HG02588 (cell line): ENCODE data around the gene STXBP6.

Source experiments
- ATAC-seq: cut with Tn5 transposase; IDR thresholded peaks from one replicate; pipeline ENCODE4 v1.9.1; 2021; ENCODE audit warnings: mild to moderate bottlenecking, moderate library complexity; ENCODE audit not compliant: unreplicated experiment

Gene STXBP6

DNA sequence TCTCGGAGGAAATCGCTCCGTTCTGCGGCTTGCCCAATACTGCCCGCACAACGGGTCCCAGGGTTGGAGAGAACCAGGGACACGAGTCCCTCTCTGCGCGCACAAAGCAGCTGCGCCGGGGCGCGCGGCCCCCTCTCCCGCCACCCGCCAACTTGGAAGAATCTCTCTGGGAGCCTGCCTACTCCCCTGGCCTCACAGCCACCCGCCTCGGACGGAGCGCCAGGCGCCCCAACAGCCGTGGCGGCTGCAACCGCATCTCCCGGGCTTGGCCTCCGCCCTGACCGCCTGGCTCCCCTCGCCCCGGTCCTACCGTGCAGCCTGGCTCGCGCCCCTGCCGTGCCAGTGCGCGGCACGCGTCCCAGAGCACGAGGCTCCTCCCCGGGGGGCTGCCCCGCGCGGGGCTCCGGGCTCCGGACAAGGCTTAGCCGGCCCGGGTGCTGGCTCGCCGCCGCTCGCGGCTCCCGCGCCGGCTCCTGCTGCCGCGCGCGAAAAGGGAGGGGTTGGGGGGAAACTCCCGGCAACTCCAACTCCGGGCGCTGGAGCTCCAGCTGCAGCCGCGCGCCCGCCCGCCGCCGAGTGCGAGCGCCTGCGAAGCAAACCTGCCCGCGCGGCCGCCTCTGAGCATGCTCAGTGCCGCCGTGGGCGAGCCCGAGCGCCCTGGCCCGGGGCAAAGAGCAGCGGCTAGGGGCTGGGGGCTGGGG lies at the start of gene STXBP6:
STXBP6 (minus strand) TSS at position 580 of the 701 bp plus-strand sequence. CDS start 75,329 bp downstream, outside the sequence.
- ATAC-seq, result peak; percentile 63

DNA sequence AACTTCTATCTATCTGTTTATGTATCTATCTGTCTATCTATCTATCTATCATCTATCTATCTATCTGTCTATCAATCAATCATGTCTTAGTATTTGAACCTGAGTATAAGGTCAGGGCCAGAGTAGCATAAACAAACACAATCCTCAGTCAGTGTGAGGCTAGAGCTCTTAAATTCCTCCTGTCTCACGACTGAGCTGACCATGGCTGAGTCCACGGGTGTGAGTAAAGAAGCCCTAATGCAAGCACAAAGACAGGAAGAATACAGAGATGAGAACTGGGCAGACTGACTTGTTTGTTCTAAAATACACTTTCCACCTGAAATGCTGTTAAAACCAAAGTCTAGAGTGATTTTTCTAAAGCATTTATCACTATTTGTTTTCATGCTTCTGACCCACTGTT lies 47.2 kb upstream of the STXBP6 start:
- no peak for ATAC-seq

DNA sequence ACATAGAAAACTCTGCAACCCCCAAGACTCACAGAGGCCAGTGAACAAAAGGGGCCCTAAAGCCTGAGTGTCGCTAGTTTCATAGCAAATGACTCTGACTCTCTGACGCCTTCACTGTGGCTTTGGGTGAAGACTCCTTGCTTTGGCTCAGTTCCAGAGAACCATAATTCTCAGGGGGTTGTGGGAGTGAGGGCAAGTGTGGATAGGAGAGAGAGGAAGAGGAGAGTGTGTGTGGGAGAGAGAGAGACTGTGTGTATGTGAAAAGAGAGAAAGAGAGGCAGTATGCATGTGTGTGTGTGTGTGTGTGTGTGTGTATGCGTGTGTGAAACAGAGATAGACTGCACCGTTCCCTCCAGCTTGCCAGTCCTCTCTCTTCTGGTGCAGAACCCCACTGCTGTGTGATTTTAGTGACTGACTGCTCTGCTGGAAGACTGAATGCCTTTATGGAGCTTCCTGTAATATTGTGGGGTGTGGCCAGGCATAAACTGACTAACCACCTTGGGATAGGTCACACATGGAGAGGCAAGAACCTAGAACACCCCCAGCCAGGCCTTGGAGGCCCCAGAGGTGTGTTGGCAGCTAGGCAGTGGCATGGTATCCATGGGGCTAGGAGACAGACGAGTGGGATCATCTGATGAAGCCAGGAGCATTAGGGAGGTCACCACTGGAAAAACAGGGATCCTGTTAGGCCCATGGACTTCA lies 45.9 kb upstream of the STXBP6 start:
- no peak for ATAC-seq

DNA sequence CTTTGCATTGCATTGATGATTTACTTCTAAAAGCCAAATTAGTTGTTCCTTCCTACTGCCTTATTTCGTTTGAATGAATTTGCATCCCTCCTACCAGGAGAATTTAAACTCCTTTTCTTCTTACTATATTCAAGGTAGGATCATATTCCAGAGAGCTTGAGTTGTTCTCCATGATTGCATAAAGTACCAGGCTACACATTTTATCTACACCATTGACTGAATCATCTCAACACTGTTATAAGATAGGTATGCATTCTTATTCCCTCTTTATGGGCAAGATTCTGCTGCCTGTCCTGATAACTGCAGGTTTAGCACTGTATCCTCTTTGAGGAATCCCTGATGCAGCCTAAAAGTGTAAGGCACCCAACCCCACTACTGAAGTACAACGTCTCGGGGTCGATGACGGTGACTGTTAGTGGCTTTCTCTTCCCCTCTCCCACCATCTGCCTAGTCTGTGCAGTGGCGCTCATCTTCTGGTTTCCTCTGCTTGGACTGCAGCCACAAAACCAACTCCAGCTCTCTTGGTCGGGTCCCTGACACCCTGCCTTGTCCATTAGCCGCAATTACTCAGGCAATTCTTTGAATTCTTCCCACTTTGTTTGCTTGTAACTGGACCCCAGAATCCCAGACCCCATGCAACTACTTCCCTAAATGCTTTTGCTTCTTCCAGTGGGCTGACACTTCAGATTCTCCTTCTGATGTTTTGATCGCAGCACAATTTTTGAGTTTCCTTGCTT lies 44.4 kb upstream of the STXBP6 start:
- no peak for ATAC-seq

DNA sequence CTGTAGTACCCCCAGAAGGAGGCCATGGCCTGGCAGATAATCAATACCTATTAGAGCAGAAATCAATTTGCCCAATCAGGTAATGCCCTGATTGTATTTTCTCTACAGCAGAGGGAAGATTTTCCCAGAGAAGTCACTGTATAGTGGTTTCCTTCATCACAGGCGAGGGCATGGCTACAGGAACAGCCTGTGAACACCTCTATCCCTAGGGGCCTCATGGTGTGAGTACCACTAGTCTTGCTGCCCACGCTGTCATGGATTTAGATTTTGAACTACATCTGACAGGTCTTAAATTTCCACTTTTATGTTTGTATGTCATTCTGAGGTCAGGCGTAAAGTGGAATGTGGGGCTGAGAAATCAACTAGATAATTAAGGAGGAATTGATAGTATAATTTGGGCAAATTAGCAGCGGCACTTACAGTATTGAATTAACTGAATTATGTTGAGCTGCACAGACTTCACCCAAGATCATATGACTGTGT lies 42.4 kb upstream of the STXBP6 start:
- no peak for ATAC-seq

DNA sequence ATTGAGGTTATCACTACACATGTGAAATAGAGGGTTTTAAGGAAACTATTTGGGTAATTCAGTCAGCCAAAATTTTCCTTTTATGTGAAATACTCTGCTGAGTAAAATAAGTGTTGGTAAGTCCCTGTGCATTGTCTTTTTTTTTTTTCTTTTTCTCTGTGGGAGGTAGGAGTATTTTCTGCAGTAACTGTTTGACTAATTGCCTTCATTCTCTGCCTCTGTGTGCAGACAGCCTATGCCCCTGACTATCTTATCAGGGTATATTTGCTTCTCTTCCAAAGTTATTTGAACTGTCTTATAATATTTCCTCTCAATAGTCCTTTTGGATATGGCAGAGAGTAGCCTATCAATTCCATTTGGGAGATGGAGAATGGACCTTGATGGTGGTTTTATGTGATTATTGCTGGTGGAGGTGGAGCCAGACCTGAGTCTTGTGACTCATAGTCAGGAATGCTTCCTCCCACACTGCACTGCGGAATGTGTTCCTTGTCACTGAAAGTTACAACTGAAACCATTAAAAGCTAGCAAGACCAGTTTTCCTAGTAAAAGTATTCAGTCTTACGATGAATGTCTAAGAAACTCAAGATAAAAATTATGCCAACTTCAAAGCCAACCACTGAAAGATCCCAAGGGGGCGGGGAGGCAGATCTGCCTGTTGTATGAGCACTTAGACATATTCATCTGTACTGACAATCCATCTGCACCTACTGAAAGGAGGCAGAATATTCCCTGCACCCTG lies 40.9 kb upstream of the STXBP6 start:
- no peak for ATAC-seq

DNA sequence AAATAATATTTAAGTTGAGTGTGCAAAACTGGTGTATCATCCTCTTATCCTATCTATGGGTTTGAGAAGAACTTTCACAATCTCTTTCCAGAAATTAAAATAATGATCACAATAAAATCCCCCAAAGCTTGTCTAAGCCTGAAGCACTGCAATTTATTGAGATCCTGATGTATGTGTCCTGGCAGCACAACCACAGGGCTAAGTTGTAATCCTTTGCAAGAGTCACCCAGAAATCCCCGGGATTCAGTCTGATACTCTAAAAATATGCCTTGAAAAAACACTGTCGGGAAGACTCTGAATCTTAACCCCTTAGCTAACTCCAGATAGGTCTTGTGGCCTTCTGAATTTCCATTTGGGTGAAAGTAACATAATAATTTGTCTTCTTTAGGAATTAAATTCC lies 40.3 kb upstream of the STXBP6 start:
- no peak for ATAC-seq

DNA sequence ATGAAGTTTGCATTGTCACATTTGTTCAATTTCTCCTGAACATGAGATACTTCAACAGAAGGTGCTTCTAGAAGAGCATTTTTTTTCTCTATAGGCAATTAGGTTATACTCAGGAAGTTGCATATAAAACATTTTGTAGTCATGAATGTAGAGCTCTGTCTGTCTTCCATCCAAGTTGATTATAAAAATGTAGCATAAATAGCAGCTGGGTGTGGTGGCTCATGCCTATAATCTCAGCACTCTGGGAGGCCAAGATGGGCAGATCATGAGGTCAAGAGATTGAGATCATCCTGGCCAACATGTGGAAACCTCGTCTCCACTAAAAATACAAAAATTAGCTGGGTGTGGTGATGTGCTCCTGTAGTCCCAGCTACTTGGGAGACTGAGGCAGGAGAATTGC lies 39.5 kb upstream of the STXBP6 start:
- no peak for ATAC-seq

DNA sequence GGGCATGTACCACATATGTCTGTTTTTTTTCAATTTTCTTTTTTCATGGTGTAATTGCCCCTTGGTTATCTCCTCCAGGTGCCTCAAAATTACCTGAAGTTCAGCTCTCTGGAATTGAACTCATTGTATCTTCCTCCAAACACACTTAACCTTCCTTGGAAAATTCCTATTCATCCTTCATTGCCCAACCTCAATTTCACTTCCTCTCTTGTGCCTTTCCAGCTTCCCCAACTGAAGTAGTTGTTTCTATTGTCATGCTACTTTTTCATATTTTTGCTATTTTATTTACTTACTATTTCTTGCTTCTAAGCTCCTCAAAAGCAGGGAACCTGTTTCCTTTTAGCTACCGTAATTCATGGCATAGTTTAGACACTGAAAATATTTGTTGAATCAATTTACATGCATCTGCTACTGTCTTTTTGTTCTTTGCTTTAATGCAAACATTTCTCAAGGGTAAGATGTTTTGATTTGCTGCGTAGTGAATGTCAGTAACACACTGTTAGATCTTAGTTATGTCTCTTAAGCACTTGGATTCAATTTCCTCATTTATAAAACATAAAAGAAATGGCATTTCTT lies 37.0 kb upstream of the STXBP6 start:
- ATAC-seq, result no peak

DNA sequence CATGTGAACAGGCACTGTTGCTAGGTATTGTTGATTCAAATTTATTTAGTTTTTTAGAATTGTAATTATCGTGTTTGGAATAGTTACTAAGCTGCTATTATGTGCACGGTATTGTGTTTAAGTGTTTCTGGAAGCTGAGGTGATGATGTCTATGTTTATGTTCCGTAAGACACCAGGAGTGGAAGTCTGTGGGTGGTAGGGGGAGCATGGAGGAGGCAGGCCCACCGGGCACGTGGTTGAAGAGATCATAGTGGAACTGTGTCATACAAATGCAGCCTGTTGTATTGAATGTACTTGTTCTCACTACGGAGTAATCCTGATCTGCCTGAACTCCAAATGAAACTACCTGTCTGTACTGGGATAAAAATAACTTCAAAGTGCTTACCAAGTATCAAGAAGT lies 36.1 kb upstream of the STXBP6 start:
- ATAC-seq, result no peak

DNA sequence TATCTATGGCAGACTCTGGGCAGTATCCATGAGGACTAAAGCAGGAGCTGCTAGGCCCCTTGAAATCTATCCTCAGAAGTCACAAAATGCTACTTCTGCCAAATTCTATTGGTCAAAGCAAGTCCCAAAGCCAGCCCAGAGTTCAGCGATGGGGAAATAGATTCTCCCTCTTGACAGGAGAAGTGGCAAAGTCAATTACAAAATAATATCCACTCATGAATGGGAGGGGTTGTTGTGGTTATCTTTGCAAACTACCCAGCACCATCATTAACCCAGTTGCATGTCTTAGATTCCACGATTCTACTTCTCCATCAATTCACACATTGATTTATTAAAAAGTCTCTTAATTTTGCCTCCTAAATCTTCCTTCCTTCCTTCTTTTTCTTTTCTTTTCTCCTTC lies 30.7 kb upstream of the STXBP6 start:
- no peak for ATAC-seq

DNA sequence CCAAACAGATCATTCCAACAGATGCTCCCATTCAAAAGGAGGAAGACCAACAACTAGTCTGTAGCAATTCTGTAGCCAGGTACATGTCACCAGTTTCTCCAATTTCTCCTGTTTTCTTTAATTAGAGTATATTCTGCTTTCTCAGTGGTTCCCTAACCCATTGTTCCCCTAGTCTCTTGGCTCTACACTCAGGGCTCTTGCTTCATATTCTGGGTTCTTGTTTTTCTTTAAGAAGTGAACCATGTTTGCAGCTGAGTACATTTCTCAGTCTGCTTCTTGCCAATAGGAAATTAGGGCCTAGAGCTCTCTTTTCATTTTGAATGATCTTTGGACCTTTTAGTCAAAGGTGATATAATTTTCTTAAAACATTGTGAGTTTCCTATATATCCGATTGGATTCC lies 29.4 kb upstream of the STXBP6 start:
- ATAC-seq, result no peak

DNA sequence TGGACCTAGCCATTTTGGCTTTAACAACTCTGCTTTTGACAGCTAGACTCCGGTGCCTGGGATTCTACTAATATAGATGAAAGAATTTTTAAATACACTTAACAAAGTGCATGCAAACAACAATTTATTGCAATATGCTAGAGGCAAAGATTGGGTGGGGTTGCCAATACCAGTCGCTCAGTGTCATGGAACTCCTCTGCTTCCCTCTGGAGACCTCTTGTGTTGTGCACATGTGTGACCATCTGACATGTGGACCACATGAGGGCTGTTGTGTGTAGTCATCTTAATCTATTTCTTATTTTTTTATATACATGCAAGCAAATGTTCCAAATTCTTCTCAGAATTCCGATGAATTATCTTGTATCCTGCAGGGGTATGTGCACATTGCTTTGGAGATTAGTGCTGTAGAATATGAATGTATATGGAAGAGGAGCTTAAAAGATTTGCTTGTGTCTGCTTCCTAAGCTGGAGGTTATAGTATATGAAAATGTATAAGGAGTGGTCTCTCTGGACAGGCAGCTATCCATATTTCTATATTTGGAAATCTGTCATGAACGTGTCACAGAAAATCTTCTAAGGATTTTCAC lies 24.2 kb upstream of the STXBP6 start:
- no peak for ATAC-seq

DNA sequence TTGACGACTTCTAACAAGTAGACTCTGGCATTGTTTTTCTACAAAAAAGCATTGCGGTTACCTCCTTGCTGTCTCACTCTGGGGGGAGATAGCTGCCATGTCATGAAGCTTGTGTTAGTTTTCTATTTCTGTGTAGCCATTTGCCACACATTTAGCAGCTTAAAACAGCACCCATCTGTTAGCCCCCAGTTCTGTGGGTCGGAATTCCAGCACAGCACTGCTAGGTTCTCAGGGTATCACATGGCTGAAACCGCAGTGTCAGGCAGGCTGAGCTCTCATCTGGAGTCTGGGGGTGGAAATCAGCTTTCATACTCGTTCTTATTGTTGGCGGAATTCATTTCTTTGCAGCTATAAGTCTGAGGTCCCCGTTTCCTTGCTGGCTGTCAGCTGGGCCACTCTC lies 19.9 kb upstream of the STXBP6 start:
- ATAC-seq, result no peak

DNA sequence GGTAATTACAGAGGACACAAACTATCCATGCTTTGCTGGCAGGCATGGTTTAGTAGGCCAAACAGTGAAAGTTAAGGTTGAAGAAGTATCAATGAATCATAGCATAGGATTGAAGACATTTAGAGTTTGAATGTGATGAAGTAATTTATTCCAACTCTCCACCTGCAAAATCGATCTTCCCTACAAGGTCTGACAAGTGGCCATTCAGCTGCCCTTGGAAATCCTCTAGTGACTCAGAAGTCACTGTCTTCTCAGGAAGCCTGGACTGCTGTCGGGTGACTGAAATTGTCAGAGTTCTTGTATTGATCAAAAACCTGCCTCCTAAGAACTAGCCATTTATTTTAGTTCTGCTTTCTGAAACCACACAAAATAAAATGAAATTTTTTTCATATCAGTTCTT lies 17.7 kb upstream of the STXBP6 start:
- no peak for ATAC-seq

DNA sequence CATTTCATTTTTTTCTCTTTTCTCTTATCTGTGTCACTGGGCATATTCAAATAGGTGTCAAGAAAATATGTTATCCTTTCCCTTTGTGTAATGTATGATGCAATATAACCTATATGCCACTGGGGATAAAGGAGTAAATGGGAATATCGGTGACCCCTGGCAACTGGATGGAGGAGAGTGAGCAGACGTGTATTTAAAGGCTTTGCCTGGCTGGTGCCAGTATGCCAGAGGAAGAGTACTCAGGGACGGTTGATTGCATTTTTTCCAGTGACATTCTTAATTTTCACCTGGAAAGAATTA lies 12.0 kb upstream of the STXBP6 start:
- ATAC-seq, result no peak

DNA sequence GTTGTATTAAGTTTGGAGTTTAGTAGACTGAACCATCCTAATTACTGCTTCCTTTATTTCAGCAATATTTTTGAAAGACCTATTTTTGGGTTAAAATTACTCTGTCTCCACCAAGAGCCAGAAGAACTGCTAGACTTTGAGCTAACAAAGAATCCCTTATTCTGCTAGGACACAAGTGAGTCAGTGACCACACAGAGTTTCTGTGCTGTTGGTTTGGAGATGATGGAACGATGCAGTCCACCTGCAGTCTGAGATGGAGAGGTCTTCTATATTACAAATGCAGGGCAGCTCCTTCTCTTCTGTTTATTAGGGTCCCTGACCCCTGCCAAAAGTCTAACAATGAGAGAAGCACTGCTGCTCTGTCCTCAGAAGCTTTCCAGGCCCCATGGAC lies 6.7 kb upstream of the STXBP6 start:
- ATAC-seq, result no peak

DNA sequence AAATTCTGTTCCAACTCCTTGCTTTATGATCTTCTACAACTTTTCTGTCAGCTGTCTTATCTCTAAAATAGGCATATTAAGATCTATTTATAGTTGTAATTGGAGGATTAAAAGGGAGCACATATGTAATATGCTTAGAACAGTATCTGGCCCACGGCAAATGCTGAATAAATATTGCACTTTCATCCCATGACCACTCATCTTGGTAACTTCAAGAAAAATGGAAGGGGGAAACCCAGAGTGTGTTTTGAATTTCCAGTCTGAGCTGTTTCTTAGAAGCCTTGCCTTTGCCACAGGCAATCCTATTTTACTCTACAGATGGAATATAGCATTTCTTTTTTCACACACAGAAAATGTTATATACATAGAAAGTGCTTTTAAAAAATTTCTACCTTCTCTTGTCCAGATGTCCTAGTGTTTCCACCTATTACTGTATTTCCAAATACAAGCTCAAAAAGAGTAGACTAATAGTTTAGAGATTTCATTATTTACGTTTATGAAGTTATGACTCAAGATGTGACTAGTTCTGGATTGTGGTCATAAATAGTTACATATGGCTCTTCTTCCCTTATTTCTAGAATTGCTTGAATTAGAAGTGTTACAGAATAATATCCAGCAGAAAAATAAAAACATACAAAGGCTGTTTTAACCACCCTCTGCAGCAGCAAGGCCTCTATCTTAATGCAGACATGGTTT lies 6.2 kb upstream of the STXBP6 start:
- no peak for ATAC-seq

DNA sequence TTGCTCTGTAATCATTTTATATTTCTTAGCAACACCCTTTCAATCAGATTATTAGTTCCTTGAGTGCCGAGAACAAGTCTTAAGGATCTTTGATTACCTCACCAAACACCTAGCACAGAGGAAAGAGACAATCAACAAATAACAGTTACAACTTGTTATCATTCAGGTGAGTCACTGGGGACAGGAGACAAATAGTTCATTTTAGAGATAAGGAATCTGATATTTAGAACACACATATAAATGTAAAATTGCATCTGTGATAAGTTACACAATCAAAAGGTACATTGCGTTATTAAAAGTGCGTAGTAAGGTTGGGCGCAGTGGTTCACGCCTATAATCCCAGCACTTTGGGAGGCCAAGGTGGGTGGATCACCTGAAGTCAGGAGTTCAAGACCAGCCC lies 5.1 kb upstream of the STXBP6 start:
- ATAC-seq, result no peak

DNA sequence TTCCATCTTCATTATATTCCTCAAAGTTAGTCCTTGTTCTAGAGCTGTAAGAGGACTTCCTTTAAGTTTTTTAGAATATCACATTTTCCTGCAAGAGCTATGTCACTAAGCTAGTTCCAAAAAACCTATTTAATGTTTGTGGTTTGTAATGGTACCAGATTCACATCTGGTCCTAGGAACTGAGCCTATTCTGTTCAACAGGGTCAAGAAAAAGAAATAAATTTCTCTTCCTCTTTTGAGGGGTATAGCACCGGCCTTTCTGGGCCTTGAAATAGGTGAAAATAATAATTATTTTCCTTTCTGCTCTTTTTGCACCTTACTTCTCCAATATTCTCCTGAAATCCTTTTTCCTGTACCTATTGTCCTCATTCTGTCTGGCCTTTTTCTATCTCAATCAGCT lies 3.6 kb upstream of the STXBP6 start:
- no peak for ATAC-seq
